Fibroblast of pulmonary artery (primary cell): ENCODE results near the gene ARHGAP22.
A peak's percentile ranks its signal among the peaks of the same experiment; 100 is the strongest.

Experiments
- DNase-seq: peaks from one replicate; pipeline ENCODE4 v3.0.0-alpha.2; 2010; ENCODE audit warnings: low read depth
- H3K4me3 ChIP-seq: replicated peaks from 2 replicates; pipeline ENCODE4 v1.5.1; 2011; ENCODE audit warnings: low read depth, mild to moderate bottlenecking, control low read depth, low read length, moderate library complexity
- TF ChIP-seq, protein P1 (sequence below): IDR thresholded peaks from 2 replicates; pipeline ENCODE4 v1.5.1; 2011; ENCODE audit warnings: mild to moderate bottlenecking, control low read depth, low read length, inconsistent platforms; ENCODE audit errors: missing control alignments

The ARHGAP22 gene

GRCh38 chr10:48612236-48612943, 7.5 kb upstream of the ARHGAP22 start:
- TF ChIP-seq, protein P1, sequence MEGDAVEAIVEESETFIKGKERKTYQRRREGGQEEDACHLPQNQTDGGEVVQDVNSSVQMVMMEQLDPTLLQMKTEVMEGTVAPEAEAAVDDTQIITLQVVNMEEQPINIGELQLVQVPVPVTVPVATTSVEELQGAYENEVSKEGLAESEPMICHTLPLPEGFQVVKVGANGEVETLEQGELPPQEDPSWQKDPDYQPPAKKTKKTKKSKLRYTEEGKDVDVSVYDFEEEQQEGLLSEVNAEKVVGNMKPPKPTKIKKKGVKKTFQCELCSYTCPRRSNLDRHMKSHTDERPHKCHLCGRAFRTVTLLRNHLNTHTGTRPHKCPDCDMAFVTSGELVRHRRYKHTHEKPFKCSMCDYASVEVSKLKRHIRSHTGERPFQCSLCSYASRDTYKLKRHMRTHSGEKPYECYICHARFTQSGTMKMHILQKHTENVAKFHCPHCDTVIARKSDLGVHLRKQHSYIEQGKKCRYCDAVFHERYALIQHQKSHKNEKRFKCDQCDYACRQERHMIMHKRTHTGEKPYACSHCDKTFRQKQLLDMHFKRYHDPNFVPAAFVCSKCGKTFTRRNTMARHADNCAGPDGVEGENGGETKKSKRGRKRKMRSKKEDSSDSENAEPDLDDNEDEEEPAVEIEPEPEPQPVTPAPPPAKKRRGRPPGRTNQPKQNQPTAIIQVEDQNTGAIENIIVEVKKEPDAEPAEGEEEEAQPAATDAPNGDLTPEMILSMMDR = no peak
- H3K4me3 ChIP-seq = no peak overlapping the region
- DNase-seq = no peak

DNA sequence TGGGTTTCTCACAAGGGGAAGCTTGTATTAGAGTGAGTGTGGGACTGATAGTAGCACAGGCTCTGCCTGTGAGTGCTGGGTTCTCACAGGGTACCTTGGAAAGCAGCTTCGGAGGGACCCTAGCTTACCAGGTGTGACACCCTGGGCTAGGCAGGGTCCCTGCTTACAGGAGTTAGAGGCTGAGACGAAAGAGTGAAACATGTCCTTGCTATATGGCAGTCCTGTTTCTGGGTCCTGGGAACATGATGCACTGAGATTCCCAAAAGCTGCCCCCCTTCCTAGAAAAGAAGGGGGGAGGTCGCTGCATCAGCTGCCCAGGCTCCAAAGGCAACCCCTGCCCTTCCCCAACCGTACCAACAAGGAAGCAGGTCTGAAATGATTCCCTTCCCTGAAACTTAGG, 6.3 kb upstream of the ARHGAP22 start:
- H3K4me3 ChIP-seq = no peak overlapping the region
- DNase-seq = no peak
- TF ChIP-seq, protein P1 = no peak

DNA sequence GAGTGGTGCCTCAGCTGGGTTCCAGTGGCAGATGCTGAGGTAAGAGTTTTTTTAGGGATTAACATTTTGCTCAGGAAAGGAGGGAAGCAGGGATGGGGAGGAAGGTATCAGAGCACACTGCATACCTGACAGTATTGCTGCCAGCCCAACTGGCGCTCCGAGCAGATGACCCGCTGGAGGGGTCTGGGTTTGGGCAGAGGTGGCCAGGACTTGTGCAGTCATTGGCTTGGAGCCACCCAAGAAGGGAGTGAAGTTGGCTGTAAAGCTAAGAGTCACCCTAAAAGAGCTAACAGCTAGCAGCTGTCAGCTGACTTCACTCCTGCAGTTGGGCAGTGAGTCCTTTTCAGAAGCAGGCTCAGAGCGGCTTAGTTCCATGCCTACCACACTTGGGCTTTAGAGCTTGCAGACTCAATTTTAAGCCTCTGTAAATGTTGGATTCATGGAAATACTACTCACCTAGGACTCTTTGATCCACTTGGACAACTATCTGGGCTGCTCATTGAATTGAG, 5.8 kb upstream of the ARHGAP22 start:
- H3K4me3 ChIP-seq = no peak overlapping the region
- TF ChIP-seq, protein P1 = no peak
- DNase-seq = no peak

DNA sequence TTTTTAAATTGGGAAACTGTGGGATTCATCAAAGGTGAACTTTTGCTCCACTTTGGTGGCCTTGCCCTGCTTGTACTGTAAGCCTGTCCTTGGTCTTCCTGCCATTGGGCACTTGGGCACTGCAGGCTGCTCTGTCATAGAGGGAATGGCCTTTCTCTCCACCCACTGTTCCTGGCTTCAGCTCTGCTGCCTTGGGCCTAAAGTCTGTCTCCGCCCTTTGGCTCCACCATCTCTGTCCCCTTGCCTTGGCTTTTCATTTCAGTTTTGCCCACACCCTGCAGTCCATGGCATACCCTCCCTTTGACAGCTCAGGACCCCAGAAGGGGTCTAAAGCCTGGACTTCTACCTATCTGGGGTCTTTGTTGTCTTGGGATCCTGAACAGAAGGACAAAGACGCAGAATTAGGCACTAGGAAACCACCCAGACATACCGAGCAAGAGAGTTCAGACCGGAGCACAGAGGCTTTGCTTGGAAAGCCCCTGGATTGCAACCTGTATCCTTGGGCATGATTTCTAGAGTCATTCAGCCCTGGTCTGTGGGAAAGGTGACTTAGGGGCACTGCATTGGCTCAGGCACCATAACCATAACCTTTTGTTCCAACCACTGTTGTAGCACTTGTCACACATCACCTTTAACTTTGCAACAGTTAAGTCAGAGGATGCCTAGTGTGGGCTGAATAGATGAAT, 5.2 kb upstream of the ARHGAP22 start:
- no peak overlapping the region for H3K4me3 ChIP-seq
- TF ChIP-seq, protein P1 = no peak
- DNase-seq = no peak

GRCh38 chr10:48609441-48609840, 4.6 kb upstream of the ARHGAP22 start:
- TF ChIP-seq, protein P1 = no peak

GRCh38 chr10:48608976-48609375, 4.1 kb upstream of the ARHGAP22 start:
- no peak overlapping the region for H3K4me3 ChIP-seq
- peak; percentile 37 for DNase-seq
- TF ChIP-seq, protein P1 = no peak

More at GRCh38 chr10:48609441-48609840, 4.6 kb upstream of the ARHGAP22 start:
- no peak overlapping the region for H3K4me3 ChIP-seq
- DNase-seq = no peak

- H3K4me3 ChIP-seq = no peak overlapping the region
- TF ChIP-seq, protein P1 = peak; percentile 90
- DNase-seq = peak; percentile 49
These were observed 3.4 kb upstream of the ARHGAP22 start for GRCh38 chr10:48608279-48608681.
